Raji (cell line): ENCODE data around the gene ABHD14A.
A peak's percentile ranks its signal among the peaks of the same experiment; 100 is the strongest.

Experiments
- POLR2A ChIP-seq: IDR thresholded peaks from 2 replicates; pipeline ENCODE4 v1.6.1; 2011; ENCODE audit warnings: low read depth, low read length, control low read depth; ENCODE audit not compliant: insufficient read depth

The ABHD14A gene

DNA sequence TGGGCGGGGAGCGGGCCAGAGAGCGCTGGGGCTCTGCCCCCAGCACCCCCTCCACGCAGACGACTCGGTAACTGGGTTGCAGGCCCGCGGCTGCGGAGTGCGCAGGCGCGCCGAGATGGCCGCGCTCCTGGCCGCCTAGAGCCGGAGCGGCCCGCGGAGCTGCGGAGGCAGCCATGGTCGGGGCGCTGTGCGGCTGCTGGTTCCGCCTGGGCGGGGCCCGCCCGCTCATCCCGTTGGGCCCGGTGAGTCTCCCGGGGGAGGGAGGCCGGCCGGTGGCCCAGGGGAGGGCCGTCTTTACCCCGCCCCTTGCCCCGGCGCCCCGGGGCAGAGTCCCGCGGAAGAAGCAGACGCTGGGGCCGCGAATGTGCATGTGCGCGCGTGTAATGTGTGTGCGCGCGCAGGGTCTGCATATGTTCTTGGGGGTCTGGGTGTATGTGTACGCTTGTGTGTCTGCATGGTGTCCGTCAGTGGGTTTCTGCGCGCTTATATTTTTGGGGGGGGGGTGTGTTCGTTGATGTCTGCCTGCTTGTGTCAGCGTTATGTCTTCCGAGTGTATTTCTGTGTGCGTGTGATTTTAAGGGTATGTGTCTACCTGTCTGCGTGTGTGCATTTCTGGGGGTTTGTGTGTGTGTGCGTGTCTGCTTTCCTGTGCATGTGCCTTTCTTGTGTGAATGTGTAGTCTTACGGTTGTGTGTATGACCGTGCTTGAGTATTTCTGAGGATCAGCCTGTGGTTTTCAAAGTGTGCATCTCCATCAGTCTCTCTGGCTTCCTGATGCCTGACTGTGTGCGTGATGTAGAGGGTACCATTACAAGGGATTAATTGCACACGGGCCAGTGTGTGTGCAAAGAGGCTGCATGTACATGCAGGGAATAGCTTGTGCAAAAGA, at the start of gene ABHD14A:
Gene ABHD14A, plus strand, starts transcription at position 102 of the 889 bp plus-strand sequence. Its CDS starts 72 bp downstream, at position 174.
- TF ChIP-seq POLR2A: peak; percentile 69

DNA sequence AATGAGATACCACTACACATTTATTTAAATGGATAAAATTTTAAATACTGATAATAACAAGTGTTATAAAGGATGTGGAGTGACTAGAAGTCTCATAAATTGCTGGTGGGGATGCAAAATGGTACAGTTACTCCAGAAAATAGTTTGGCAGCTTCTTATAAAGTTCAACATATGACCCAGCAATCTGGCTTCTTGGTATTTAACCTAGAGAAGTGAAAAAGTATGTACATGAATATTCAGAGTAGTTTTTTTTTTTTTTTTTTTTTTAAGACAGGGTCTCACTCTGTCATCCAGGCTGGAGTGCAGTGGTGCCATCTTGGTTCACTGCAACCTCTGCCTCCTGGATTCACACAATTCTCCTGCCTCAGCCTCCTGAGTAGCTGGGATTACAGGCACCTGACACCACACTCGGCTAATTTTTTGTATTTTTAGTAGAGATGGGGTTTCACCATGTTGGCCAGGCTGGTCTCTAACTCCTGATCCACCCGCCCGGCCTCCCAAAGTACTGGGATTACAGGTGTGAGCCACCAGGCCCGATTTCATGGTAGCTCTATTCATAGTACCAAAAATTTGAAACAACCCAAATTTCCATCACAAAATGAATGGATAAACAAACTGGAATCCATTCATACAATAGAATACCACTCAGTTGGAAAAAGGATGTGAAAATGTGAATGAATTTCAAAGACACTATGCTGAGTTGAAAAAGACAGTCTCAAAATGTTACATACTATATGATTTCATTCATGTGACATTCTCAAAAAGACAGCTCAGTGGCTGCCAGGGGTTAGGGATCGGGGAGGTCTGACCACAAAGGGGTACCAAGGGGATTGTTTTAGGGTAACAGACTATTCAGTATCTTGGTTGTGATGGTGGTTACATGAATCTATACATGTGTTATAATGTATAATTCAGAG, 47.5 kb upstream of the ABHD14A start:
- TF ChIP-seq POLR2A: no peak

DNA sequence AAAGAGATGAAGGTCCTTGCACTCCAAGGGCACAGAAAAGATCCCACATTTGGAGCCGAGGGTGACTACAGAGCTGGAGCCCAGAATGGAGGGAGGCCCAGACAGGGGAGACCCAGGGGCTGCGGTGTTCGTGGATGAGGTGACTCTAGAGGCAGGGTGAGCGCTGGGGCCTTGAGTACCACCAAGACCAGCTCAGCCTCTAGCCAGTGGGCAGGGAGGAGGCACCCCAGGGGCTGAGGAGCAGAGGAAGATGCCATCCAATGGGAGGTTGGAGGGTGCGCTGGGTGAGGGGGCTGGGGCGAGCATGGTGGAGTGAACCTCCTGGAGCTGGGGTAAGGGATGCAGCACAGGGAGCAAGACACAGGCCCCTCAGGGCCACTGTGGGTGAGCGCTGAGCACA, 46.4 kb upstream of the ABHD14A start:
- TF ChIP-seq POLR2A: no peak

DNA sequence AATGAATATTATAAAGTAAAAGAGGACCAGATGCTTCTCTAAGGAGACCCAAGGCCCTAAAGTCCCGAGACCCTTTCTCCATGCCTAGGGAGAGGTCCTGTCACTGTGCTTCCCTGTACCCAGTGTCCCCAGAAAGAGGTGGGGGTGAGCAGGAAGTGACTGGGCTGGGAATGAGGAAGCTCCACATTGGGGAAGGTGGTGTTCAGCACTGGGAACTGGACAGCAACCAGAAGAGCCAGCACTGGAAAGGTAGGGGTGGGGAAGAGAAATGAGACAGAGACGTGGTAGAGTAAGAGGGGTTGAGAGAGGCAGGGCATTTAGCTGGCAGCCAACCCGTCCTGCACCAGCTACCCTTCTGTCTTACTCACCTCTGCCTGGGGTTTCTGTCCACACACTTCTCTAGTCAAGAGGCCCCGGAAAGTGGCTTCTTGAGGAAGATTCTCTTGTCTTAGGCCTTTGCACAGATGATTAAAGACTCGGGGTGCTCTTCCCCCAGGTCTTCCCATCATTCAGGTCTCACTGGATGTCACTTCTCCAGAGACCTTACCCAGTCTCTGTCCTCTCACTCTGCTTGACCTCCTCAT, 45.4 kb upstream of the ABHD14A start:
- TF ChIP-seq POLR2A: no peak

DNA sequence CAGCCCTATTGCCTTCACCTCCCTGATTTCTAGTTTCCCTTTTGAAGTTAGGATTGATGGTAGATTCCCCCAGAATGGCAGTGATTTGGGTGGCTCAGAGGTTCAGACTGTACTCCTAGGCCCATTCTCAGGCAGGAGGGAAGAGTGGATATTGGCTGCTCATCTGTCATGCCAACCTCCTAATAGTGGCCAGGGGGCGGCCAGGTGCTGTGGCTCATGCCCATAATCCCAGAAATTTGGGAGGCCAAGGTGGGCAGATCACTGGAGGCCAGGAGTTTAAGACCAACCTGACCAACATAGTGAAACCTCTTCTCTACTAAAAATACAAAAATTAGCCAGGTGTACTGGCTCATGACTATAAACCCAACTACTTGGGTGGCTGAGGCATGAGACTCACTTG, 44.4 kb upstream of the ABHD14A start:
- TF ChIP-seq POLR2A: no peak

DNA sequence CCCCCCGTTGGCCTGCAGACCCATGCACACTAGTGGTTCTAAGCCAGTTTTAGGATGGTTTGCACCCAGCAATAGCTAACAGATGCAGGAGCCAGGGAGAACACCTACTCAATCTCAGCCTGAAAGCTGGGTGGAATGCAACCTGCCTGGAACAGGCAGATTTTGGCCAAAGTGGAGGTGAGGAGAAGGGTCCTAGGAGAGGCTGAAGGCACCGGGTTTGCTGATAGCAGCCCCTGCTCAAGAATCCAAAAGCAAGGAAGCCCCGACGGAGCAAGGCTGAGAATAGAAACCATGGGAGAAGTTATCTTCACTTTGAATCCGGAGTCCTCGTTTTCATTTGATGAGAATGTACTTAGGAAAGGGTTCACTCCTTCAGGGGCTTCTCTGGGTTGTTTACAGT, 43.1 kb upstream of the ABHD14A start:
- TF ChIP-seq POLR2A: no peak

DNA sequence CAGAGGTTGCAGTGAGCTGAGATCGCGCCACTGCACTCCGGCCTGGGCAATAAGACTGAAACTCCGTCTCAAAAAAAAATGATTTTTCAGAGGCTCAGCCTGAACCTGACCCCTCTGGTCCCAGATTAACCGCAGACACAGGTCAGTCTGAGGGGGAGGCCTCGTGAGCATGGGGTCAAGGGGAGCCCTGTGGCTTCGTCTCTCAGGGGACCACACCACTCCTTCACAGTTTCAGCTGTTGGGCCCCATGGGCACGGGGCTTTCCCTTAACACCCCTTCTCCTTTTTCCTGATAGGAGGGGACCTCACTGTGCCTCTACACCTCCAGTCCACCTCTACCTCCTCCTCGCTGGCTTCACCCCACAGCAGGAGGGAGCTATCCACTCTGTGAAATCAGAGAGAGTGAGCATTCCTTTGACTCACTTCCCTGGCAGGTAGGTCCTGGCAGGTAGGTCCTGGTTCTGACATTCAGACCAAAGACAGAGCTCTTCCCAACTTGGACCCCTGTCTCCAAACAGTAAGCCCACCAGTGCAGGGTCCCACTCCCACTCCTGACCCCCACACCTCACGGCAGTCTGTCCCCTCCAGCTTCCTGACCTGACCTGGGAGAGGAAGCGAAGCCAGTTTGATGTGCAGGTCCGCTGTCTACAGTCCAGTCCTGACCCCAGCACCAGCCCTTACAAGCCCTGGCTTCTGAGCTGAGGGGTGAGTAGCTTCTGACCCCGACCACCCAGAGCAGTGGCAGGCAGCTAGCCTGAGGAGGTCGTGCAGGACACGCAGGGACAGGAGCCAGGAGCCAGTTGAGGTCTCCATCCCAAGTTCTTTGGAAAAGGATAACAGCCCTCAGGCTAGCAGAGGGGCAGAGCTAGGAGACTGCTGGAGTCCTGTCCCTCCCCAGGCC, 42.1 kb upstream of the ABHD14A start:
- no peak for TF ChIP-seq POLR2A

DNA sequence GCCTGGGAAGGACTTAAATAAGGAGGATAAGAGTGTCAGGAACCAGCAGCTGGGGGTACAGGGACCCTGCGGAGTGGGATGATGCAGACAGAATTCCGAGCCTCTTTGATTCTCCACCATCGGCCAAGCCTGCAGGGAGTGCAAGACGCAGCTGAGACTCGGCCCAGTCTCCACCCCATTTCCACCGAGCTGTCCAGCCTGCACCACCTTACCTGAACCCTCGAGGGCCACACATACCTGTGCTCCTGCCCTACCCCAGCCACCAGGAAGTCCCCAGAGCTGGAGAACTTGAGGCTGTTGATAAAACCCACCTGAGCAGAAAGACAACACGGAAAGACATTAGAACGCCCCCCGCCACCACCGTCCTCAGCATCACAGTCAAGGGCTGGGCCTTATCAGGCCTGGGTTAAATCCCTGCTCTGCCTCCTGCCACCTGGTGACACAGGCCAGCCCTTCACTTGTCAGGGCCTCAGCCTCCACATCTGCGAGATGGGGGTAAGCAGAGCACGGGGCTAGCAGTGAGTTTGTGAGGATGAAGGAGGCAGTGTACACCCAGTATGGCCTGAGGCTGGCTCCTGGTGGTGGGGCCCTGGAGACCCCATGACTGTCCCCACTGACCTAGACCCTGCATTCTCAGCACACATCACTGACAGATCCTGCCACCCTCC, 41.3 kb upstream of the ABHD14A start:
- no peak for TF ChIP-seq POLR2A

DNA sequence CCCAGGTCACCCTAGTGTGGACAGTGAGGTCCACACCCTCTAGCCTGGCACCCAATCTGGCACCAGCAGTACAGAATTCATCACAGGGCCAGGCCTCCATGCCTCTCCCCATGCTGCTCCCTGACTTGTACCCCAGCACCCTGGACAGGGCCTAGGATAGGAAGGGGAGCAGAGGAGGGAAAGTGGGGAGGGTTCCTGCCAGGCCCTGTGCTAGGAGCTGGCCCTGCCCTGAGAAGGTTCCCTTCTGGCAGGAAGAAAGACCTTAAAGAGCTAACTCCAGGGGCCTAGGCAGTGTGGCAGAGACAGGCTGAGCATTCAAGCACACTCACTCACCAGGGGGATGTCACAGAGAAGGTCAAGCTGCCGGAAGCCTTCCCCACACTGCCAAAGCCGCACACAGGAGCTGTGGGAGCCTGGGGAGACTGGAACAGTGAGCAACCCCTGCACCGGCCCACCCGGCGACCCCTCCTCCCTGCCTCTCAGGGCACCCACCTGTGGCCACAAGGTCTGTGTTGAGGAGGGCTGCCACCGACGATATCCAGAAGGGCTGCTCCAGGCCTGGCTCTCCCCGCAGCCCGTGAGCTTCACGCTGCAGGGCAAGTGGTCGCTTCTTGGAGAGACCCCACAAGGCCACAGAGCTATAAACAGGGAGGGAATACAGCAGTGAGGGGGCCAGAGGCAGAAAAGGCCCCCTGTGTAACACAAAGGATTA, 40.6 kb upstream of the ABHD14A start:
- no peak for TF ChIP-seq POLR2A

DNA sequence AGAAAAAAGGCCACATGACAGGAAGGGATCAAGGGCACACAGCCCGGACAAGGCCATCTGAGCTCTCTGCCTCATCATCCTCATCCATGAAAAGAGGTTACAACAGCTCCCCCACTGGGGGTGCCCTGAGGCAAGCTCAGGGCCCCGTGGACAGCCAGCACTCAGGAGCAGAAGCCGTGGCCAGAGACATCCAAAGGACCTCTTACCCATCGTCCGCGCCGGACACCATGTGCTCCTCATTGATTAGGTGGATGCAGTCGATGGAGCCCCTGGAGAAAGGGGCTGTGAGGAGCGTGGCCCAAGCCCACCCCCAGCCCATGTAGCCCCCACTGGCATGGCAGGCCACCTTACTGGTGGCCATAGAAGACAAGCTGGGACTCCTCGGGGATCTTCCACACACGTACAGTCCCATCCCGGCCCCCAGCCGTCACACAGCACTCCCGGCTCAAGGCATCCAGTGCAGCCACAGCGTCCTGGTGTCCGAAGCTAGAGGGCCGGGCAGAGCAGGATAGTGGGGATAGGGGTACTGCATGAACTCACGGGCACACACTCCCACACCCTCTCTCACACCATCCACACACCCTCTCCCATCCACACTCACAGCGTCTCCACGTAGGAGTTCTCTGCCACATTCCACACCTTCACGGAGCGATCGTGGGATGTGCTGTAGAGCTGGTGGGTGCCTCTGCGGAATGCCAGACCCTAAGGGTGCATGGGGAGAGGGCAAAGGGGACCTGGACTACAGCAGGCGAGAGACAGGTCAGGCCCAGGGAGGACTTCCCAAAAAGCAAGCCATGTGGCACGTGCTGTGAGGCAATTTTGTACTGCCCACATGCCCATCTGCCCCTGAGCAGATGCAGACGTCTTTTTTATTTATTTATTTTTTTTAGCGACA, 39.6 kb upstream of the ABHD14A start:
- no peak for TF ChIP-seq POLR2A

DNA sequence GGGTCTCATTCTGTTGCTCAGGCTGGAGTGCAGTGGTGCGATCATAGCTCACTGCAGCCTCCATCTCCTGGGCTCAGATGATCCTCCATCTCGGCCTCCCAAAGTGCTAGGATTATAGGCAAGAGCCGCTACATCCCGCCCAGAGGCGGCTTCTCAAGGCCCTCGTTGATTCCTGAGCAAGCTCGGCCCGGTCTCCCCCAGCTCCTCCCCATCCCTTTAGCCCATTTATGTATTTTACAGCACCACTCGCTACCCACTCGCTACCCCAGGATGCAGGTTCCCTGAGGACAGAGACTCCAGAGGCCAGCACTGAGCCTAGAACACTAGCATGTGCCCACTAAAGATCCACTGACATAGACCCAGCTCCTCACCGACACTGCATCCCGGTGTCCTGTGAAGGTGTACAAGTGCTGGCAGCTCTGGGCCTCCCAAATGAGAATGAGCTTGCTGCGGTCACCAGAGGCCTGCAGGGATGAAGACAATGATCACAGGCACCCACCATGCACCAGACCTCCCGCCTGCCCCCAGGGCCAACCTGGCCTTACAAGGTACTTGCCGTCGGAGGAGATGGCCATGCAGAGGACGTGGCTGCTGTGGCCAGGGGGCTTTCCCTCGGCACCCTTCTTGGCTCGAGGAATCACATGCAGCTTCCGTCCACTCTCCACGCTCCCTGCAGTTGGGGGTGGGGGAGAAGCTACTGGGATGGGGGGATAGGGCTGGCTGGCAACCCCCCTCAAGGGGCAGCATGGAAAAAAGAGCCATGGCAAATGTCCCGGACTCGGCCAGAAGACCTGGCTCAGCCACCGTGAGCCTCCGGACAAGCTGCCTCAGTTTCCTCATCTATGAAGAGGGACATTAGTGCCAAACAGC, 38.7 kb upstream of the ABHD14A start:
- TF ChIP-seq POLR2A: no peak
